Liver (tissue), 2 donors: ENCODE results near the gene KCNMA1.

Experiments used
- CTCF ChIP-seq: fragments of 150-350 bp; IDR thresholded peaks from 2 replicates; pipeline ENCODE4 v1.5.1; 2017; ENCODE audit warnings: improper control_type of control experiment, low read depth, low read length; ENCODE audit not compliant: missing input control
- MAX ChIP-seq: IDR thresholded peaks from 2 replicates; pipeline ENCODE4 v1.6.1; 2016; ENCODE audit warnings: antibody characterized with exemption
- REST ChIP-seq: IDR thresholded peaks from 2 replicates; pipeline ENCODE4 v1.6.1; 2016; ENCODE audit warnings: antibody characterized with exemption, mild to moderate bottlenecking
- donor health status: healthy.

GRCh38 chr10:76969366-76969948 is 668.2 kb downstream of the KCNMA1 start:
- TF ChIP-seq CTCF (no peak), REST (no peak), MAX (no peak)
